NCI-H526 treated with DMSO at 0.1 percent for 48 hours (cell line): Measurements from ENCODE around the gene CAPZA1.

Source experiments
- DNase-seq: peaks from one replicate; lab custom pipeline; 2025; lab: John Stamatoyannopoulos, UW

Gene CAPZA1

DNA sequence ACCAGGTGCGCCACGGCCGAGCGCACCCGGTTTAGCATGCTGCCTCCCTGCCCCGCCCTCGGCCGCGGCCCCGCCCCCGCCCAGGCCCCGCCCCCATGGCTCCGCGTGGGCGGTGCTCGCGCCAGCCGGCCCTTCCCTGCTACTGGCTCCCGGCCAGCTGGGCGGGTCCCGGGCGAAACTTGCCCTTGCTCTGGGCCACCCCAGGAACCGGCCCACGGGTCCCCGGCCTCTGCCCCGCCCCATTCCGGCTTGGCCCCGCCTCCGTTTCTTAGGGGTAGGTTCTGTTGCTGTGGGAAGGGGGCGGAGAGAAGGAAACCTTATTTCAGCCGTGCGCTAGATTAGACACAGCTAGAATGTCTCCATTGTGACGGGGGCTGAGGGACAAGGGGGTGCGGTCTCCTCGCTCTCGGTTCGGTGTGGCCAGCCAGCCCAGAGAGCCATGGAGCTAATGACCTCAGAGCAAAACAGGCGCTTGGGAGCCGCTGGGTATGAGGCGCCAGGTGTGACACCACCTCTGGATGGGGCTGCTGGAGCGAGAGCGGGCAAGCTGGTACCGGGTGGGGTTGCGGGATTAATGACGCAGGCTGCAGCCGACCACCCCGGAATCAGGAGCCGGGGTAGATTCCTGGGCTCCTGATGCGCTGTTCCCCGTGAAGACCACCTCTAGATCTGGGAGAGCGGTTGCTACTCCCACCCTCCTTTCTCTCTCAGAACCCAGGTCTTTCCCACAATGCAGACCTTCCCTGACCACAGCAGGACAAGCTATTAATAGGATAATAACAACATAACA is 95.8 kb downstream of the CAPZA1 start, which contains the start of gene PPM1J:
PPM1J (minus strand) TSS at position 69 of the 790 bp plus-strand sequence; CDS start at position 38, 31 bp downstream.
- DNase-seq: peak; percentile 87

DNA sequence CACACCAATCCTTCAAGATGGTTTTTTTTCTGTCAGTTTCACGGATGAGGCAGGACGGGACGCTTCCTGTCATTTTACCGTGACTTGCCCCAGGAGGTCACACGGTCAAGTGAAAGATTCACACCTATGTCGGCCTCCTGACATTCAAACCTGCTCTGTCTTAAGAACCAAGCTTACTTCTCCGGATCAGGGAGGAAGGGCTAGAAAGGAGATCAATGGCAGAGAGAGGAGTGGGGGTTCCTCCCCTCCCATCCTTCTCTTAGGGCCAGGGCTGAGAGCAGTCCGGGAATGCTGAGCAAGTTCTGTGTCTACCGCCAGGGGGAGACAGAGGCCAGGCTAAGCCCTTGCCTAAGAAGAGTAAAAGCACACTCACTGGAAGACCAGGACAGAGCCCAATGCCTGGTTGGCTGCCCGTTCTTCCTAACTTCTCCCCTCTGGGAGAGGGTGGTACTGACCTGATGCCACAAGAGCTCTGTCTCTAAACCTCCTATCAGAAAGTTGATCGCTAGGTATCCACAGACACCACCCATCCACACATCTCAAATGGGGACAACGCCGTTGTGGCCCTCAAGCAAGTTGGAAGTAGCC is 96.6 kb downstream of the CAPZA1 start:
- DNase-seq: peak; percentile 84

DNA sequence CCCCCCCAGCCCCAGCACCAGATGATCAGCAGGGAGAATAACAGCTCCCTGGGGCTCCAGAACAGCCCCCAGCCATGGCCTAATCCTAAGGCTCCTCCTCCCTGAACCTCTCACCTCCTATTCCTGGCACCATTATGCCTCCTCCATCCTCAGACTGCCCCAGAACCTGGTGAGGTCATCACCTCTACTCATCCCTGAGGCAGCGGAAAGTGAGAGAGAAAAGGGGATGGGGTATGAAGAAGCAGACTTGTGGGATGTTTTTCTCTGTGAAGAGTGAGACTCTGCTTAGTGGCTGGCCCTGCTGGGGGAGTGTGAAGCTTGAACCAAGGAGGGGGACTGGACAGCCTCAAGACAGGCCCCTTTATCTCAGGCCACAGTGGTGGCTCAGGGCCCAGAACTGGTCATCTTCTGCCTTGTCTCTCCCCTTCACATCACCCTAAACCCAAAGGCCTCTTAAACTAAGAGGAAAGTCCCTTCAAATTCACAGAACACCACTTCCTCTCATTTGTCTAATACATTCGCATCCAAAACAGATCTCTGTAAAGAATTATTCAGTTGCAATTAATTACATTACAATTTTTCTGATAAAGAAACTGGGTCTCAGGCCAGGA is 97.7 kb downstream of the CAPZA1 start:
- no peak for DNase-seq

DNA sequence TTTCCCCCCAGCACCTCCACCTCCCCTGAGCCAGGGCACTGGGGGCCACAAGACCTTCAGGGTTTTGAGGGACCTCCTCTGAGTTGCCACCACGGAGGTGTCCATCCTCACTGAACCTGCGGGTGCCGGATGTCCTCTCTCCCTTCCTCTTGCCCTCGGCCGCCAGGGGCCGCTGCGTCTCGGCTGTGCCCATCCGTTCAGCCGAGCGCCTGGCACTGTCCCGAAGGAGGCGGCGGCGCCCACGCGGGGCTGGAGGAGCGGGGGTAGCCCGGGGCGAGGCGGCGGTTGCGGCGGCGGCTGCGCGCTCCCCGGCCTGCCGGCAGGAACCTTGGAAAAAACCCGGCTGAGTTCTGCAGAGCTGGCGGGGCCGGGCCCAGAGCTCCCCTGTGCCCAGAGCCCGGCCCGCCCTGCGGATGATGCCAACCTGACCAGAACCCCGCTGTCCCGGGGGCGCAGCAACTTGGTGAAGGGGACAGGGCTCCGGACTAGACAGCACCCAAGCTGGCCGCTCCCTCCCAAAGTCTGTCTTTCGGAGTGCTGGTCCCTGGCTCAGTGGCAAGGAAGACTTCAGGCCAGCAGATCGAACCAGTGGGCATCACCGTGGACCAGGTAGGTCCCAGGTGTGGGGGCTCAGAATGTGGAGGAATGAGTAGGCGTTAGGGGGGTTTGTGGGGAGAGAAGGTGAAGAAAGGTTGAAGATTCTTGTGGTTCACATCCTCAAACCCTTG is 99.2 kb downstream of the CAPZA1 start:
- peak; percentile 72 for DNase-seq

DNA sequence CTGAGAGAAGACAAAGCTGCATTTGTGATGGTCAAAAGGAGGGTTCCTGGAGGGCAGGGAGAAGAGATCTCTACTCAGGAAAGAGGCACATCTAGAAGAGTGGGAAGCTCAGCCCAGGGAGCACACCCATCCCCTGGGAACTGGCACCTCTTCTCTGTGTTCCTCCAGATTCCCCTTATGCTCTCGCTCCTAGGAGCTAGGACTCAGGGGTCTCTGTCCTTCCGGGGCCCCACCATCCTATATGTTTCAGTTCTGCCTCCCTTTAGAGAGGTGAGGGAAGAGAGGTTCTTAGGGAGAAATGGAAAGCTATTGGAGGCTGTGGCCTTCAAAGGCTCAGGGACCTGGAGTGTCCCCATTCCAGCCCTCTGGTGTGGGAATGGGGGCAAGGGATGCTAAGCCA is 100.1 kb downstream of the CAPZA1 start:
- no peak for DNase-seq

DNA sequence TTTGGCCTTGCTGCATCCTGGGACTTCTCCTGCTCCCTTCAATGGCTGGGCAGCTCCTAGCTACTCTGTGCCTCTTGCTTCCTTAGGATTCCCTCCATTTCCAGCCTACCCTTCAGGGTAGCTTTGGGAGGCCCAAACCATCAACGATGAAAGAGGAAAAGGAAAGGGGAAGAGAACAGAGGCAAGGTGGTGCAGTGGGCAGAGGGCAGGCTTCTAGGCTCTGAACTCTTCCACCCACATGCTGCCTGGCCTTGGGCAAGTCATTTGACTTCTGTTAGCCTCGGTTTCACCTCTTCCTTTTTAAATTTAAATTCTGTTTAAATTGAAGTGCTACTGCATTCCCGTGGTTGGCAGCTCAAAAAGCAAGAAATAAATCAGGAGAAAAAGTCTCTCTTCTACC is 101.2 kb downstream of the CAPZA1 start:
- DNase-seq: no peak
